COLO668 (cell line): ENCODE data around the gene EPHB6.

ENCODE experiments used
- DNase-seq: peaks from one replicate; lab custom pipeline; 2025; ENCODE audit not compliant: unreplicated experiment; lab: John Stamatoyannopoulos, UW

The EPHB6 gene, protein sequence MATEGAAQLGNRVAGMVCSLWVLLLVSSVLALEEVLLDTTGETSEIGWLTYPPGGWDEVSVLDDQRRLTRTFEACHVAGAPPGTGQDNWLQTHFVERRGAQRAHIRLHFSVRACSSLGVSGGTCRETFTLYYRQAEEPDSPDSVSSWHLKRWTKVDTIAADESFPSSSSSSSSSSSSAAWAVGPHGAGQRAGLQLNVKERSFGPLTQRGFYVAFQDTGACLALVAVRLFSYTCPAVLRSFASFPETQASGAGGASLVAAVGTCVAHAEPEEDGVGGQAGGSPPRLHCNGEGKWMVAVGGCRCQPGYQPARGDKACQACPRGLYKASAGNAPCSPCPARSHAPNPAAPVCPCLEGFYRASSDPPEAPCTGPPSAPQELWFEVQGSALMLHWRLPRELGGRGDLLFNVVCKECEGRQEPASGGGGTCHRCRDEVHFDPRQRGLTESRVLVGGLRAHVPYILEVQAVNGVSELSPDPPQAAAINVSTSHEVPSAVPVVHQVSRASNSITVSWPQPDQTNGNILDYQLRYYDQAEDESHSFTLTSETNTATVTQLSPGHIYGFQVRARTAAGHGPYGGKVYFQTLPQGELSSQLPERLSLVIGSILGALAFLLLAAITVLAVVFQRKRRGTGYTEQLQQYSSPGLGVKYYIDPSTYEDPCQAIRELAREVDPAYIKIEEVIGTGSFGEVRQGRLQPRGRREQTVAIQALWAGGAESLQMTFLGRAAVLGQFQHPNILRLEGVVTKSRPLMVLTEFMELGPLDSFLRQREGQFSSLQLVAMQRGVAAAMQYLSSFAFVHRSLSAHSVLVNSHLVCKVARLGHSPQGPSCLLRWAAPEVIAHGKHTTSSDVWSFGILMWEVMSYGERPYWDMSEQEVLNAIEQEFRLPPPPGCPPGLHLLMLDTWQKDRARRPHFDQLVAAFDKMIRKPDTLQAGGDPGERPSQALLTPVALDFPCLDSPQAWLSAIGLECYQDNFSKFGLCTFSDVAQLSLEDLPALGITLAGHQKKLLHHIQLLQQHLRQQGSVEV

DNA sequence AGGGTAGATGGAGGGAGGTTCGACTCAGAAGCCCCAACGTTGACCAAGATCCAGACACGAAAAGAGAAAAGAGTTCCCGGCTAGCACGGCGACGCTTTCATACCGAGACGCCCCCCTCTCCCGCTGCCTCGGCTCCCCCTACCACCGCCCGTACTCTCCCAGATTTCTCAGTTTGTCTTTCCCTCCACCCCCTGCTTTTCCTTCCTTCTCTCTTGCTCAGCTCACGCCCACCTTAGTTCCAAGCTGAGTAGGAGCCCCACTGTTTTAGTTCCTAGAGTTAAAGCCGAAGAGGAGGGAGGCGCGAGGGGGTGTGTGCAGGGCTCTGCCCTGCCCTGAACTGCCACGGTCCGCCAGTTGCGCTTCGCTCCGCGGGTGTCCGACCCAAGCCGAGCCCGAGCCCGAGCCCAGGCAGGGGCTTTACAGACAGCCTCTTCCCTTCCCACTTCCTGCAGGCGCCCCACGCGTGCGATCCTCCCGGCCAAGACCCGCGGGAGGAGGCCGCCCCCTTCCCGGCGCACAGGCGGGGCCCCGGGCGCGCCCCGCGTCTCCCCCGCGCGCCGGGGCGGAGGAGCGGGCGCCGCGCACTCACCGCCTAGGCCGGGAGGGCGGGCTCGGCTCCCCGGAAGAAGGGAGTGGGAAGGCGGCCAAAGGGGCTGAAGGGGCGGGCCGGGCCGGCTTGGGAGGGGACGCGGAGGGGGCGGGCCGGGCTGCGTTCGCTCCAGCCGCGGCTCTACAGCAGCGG, at the start of gene EPHB6:
EPHB6 (plus strand) TSS at position 705 of the 742 bp plus-strand sequence. CDS start 8,152 bp downstream, outside the sequence.
- peak; percentile 40 for DNase-seq

DNA sequence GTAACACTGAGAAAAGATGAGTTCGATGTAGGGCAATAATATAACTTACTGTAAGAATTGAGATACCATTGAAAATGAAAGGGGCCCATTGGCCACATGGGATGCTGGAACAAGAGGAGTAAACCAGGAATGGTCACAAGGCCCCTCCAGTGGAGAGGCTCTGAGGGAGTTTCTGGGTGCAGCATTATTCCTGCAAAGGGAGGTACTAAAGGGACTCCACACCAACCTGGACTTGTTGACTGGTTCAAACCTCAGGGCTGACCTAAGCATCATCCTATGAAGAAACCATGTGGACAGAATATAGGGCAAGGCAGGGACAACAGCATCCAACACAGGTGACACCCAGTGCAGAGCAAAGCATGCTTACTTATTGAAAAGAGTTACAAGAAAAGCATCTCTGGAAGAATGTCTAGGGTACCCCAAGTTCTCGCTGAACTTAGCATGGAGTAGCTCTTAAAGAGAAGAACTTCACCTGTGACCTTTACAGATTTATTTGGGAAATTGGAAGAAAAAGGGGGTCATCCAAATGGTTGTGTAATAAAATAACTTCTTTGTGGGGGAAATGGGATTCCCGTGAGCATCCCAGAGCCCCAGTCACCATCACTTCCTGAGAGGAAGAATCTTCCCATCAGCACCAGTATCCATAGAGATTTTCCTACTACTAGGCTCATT, 49.4 kb upstream of the EPHB6 start:
- no peak for DNase-seq

DNA sequence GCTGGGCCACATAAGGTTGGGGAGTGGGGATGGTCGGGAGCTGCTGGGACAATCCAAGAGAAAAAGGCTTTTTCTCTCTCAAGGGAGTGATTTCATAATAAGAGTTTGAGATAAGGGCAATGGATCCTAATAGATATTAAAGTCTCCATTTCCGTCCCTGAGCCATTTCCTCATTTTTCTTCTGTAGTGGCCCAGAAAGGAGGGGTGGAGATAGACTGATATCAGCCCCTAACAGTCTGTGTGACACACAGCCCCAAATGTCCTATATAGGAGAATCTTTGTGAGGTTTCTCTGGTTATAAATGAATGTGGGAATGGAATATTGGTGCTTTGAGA, 48.9 kb upstream of the EPHB6 start:
- no peak for DNase-seq

DNA sequence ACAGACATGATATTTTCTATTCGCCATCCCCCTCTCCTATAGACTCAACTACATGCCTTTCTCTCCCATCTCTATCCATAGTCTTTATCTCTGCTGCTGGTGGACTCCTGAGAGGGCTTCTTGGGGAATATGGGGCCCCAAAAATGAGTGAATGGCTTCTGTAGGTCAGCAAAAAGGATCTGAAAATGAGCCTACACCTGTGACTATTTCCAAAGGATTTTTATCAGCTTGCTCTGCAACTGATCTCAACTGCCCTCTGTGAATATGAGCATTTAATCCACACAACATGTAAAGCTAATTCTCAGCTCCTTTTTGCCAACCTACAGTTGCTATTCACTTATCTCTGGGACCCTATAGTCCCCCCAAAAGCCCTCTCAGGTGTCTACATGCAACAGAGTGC, 47.9 kb upstream of the EPHB6 start:
- no peak for DNase-seq

DNA sequence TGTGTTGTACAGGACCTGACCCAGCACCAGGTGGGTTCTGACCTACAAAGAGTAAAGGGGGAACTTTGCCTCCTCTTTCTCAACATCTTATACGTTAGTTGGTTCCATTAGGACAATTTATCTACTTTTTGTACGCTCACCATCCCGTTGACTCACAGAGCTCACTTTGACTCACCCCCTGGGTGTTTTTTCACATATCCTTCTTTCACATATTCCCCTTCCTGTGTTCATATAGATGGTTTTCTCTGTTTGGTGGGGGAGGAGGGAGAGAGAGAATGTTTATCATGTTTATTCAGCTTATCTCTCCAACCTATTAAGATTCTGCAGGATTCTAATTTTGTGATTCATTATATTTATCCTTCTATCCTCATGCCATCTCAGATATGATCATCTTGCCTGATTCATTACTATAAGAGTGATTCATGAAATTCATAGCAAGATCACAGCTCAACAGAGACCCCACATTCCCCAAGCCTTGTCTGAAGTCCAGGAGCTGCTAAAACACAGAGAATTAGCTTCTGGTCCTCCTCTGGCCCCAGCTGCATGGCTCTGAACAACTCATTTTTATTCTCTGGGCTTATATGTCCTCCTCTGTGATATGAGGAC, 46.9 kb upstream of the EPHB6 start:
- no peak for DNase-seq

DNA sequence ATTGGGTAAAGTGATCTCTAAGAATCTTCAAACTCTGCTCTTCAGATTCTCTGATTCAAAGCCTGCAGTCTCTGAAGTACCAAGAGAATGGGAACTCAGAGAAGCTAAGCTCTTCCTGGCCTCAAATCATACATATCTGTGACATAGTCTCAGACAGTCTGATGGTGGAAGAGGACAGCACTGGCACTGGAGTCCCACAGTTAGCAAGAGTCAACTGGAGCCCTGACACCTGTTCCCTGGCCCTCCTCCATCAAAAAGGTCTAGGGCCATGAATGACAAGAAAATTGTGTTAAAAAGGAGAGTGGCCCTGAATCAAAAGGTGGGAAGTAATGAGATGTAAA, 46.4 kb upstream of the EPHB6 start:
- DNase-seq, result no peak

DNA sequence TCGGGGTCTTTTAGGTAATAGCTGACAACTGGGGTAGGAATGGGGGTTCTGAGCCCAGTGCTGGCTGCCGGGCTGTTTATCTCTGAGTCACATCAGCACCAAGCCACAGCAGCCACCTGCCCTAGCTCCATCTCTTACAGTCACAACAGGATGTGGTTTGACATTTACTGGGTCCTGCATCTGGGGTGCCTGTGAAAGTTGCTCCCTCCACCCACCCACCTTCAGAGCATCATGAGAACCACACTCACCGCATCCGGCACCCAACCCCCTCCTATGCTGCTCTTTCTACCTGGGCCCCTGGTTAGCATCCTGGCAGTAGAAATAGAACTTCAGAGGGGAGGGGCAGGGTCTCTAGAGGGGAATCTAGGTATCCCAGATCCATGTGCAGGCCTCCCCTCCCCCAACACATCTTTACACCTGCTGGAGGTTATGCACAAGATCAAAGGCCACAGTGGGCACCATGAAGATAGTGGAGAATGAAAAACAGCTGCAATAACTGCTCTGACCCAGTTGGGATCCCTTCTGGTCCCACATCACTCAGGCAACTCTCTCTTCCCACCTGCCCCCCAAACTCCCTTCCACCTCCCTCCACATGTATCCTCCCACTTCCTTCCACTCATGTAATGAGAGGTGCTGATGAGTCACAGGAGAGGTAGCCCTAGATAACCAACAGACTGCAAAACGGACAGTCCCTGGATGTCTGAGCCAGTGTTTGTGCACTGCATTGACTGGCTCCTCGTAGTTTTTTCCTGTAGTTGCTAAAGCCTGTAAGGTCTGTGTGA, 45.9 kb upstream of the EPHB6 start:
- peak; percentile 25 for DNase-seq

DNA sequence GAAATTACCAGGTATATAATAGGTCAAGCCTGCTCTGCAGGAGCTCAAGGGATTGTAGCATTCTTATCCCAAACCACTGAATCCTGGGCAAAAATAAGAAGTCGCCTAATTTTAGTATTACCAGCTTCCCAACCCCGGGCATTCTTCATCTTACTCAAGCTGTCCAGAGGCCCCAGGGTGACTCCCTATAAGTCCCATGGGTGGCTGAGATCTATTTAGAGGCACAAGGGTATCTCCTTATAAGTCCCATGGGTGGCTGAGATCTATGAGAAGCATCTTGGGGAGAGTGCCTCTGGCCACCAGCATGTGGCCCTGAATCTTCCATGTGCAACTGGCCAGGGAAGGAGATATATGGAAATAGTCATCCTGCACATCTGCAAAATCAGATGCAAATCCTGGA, 45.2 kb upstream of the EPHB6 start:
- no peak for DNase-seq

DNA sequence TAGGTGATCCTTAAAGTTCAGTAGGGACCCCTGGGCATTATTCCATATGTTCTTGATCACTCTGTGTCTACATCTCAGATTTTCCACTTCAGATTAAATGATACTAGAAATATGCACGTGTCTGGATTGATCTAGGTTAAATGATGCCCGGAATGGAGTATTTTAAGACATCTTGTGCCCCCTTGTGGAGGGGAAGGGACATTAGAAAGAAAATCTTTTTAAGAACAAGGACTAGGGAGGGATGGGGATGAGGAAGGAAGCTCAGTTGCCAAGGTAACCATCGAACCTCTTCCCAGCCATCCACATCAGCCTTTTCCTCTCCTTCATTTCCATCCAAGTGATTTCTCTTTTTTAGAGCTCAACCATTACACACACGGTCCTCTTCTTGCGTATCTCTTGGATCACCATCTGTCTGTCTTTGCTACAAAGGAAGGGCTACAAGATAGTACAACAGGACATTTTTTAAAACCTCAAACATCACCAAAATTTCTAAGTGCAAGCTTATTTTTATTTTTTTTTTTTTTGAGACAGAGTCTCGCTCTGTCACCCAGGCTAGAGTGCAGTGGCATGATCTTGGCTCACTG, 43.6 kb upstream of the EPHB6 start:
- DNase-seq, result no peak

DNA sequence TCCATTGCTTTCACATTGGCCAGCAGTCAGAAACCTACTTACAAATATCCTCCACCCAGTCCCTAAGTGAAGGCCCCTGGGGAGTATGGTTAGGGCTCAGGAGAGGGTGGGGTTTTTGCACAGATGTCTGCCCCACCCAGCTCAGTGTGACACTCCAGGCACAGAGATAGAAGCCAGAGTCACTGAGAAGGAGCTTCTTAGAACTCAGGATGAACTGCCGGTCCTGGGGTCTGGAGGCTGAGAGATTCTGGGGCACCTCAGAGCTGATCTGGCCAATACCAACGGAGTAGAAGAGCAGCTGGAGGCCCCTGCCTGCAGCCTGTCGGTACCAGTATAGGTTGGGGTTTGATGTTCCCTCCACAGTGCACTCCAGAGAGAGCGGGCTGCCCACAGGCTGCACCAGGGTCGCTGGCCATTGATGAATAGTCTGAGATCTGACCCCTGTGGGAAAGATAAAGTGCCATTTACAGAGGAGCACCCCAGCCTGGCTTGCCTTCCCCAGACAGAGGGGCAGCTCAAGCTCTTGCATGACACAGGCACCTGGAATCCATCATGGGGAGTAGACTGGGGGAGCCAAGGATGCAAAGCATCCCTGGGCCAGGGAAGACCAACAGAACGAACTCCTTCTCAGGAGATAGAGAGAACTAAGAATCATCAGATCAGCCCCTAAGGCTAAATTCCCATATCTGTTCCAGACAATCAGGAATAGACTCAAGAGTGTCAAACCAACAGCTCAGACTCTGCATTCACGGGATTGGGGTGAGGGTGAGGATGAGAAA, 42.2 kb upstream of the EPHB6 start:
- no peak for DNase-seq

DNA sequence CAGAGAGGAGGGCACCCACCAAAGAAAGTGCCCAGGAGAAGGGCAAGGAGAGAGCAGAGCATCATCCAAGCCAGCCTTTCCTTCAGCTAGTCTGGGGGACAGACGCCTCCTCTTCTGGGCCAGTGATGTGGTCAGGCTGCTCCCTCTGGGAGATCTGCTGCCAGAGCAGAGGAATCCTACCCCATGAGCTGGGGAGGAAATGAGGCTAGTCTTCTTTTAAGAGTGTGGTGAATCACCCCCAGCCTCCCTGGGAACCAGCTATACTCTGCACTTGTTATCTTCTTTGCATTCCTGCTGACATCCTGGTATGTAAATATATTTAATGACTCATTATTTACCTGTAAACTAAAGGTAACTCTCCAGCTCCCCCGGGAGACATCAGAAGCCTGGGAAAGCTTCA, 41.6 kb upstream of the EPHB6 start:
- DNase-seq, result peak; percentile 13

DNA sequence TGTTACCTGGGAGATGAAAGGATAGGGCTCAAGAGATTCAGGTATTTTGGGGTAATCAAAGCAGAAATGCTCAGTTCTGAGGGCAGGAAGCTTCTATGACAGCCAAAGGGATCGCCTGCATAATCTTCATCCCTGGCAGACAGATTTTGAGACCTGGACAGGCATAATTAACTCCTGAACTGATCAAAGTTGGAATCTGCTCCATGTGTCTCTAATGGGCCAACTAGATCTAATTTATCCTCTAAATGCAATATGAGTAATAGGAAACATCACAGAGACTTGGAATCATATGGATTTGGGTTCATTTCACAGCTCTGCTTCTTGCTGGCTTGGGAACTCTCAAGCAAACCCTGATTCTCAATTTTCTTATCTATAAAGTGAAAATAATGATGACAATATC, 41.2 kb upstream of the EPHB6 start:
- no peak for DNase-seq

DNA sequence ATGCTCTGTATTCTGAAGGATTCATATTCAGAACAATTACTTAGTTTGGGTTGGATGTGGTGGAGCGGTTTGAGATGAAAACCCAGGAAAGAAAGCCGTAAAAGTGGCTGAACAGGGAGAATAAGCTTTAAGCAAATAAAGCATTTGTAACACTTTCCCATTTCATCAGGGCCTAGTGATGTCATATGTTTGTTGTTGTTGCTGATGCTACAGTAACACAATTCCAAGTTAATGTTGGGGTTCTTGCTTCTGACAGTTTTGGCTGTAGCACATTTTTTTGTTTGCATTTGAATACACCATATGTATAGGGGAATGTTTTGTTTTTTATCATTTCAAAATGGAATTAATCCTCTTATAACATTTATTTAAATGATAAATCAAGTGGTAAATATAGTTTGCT, 40.4 kb upstream of the EPHB6 start:
- DNase-seq, result no peak

DNA sequence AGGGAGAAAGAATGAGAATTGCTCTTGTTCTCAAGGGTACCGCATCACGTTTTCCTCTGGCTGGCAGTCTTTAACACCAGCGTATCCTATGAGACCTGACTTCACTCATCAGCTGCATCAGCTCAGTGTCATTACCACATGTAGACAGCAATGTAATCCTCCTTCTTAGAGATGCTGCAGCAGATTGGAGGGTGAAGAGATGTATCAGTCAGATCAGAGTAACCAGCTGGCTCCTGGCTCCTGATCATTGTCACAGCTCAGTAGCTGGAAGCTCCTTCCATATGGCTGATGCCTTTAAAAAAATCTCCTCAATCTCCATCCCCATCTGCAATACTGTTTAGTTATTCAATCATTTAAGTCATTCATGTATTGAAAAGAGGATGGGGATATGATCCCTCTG, 39.7 kb upstream of the EPHB6 start:
- DNase-seq, result no peak

DNA sequence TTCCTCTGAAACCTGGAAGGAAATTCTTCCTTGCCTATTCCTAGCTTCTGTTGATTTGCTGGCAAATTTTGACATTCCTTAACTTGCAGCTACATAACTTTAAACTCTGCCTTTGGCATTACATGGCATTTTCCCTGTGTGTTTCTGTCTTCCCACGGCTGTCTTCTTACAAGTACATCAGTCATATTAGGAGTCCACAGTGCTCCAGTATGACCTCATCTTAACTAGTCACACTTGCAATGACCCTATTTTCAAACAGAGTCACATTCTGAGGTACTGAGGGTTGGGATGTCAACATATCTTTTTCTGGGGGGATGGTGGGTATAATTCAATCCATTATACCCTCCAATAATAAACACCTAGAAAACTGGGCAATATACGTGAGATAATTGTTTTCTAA, 37.4 kb upstream of the EPHB6 start:
- DNase-seq, result no peak

DNA sequence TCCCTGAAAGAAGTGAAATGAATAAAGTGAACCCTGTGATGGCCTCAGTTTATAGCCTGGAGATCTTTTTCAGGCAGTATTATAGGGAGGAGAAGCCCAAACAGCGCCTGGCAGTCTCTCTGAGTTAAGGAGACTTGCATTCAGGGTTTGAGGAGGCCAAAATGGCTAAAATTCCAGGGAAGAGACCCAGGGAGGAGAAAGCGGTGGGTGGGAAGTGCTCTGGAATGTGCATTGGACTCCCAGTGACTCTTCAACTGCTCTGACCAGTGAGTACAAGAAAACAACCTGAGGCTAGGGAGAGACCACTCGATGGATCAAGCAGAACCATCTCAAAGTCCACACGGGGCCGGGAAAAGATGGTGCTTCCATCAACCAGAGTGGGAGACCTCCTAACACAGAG, 35.3 kb upstream of the EPHB6 start:
- no peak for DNase-seq

DNA sequence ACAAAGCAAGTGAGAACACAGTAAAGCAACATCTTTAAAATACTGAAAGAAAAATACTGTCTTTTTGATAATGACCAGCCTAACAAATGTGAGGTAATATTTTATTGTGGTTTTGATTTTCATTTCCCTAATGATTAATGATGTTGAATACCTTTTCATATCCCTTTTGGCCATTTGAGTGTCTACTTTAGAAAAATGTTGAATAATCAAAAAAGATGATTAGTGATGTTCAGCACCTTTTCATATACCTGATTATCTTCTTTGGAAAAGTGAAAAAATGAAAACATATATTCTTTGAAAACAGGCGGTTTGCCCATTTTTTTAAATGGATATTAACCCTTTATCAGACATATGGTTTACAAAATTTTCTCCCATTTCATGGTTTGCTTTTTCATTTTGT, 32.2 kb upstream of the EPHB6 start:
- DNase-seq, result no peak

DNA sequence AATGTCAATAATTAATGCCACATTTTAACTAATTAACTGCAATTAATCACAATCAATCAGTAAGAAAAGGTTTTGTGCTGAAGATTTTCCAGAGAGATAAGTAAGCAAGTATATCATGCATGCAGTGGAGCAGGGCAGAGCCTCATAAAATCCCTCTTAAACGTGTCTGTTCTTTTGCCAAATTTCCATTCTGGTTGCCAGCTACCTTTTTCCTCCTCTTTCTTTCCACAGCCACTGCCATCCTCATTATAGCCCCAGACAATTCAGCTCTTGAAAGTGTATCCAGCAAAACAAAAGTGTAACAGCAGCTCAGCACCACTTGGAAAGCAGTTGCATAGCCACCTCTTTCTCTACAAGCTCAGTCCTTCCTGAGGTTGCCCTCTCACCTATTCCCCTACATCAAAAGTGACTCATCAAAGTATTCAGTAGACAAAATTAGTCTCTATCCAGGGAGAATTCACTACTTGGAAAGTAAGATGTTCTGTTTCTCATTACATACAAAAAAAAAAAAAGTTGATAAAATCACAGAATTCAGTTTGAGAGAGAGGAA, 26.9 kb upstream of the EPHB6 start:
- DNase-seq, result no peak
